ENCODE data around the gene AKR1C4. TPM values are rescaled to one million over a fixed set of nuclear protein-coding genes. Genes with fewer than 3 reads are reported as not detected.

Gene AKR1C4
- total and polyA plus RNA-seq, 2 of the 8 experiments (the other 6 are each of a cell fraction or from before 2014, with no cell fraction given), result not detected

- no peak overlapping the region for H3K56ac ChIP-seq (replicated peaks; ENCODE audit: insufficient read length, low read depth, low read length)
- no peak overlapping the region for H3K27ac ChIP-seq (ENCODE audit: low read depth, low read length)
- FAIRE-seq (no peak), DNase-seq (ENCODE audit: low read depth in 1 of 2, low spot score in 2 of 2) (no peak)
- no peak overlapping the region for H3K23ac ChIP-seq (ENCODE audit: insufficient read length)
- H3K18ac ChIP-seq (ENCODE audit: extremely low read depth, low read length), result no peak overlapping the region
- H2BK5ac ChIP-seq (ENCODE audit: low read depth, low read length), result no peak overlapping the region
- H4K20me1 ChIP-seq (replicated peaks in 1 of 2; ENCODE audit: control insufficient read depth in 1 of 2, insufficient read depth in 2 of 2, low read length in 2 of 2), result no peaks in the 10 kb centered on the region
- H4K8ac ChIP-seq (ENCODE audit: extremely low read depth, insufficient read depth, low read length), result no peak overlapping the region
- H2BK15ac ChIP-seq (ENCODE audit: low read length), result no peak overlapping the region
- no peaks in the 10 kb centered on the region for H3K79me2 ChIP-seq (ENCODE audit: control insufficient read depth in 1 of 2, insufficient read depth in 2 of 2, low read length in 2 of 2)
- no peak overlapping the region for H4K91ac ChIP-seq (replicated peaks; ENCODE audit: insufficient read length, low read length)
- no peaks in the 10 kb centered on the region for H3K9me3 ChIP-seq (ENCODE audit: insufficient read depth in 2 of 2, low read depth in 1 of 2, low read length in 1 of 2)
- H3K79me1 ChIP-seq (ENCODE audit: low read depth, low read length), result no peaks in the 10 kb centered on the region
- no peaks in the 10 kb centered on the region for H3K27me3 ChIP-seq (replicated peaks in 1 of 4; ENCODE audit: control insufficient read depth in 3 of 4, extremely low read depth in 1 of 4, insufficient read depth in 3 of 4, low read length in 3 of 4)
- no peaks in the 10 kb centered on the region for H3K36me3 ChIP-seq (ENCODE audit: control insufficient read depth in 2 of 4, insufficient read depth in 4 of 4, low read length in 3 of 4)
- no peak overlapping the region for H3K9ac ChIP-seq (replicated peaks in 1 of 4; ENCODE audit: extremely low read depth in 1 of 4, low read depth in 3 of 4, low read length in 3 of 4)
- no peak overlapping the region for H3K4ac ChIP-seq (replicated peaks; ENCODE audit: insufficient read length, low read depth, low read length)
- H3K23me2 ChIP-seq (ENCODE audit: low read depth, low read length), result no peaks in the 10 kb centered on the region
- ChIA-PET POLR2A (ENCODE audit: partially characterized antibody) (no interaction called here), CTCF (ENCODE audit: partially characterized antibody) (interaction anchor here (0.7 to 1.2 kb wide), 2 partner anchors 64 to 253 kb away, joined by 3 to 4 read pairs; no protein-coding TSS in a partner anchor)
- no peak overlapping the region for H4K5ac ChIP-seq (ENCODE audit: insufficient read length, low read depth, low read length)
- H2BK12ac ChIP-seq (ENCODE audit: low read depth, low read length), result no peak overlapping the region
- H3K4me1 ChIP-seq (replicated peaks in 1 of 4; ENCODE audit: control insufficient read depth in 3 of 4, insufficient read depth in 4 of 4, low read length in 3 of 4), result no peaks in the 10 kb centered on the region
- no peak overlapping the region for H2BK20ac ChIP-seq (ENCODE audit: low read length)
- H3K4me3 ChIP-seq (ENCODE audit: extremely low read depth in 1 of 4, insufficient read depth in 2 of 4, low read depth in 3 of 4, low read length in 4 of 4), result no peak overlapping the region
- no peak overlapping the region for H2BK120ac ChIP-seq (replicated peaks; ENCODE audit: low read depth, low read length)
- WGBS, 2 experiments (ENCODE audit: extremely low coverage in 1 of 2, insufficient coverage in 1 of 2, insufficient read length in 1 of 2, insufficient replicate concordance in 2 of 2, low coverage in 1 of 2, low lambda C conversion rate in 2 of 2, missing lambda C conversion rate in 1 of 2), result 88% methylated on average over 6 of the region's 6 CpGs; no CpG with 5 or more reads in 1 of the 2 experiments
- no peak overlapping the region for H2AK5ac ChIP-seq (ENCODE audit: low read depth, low read length)
- no peak overlapping the region for H3K14ac ChIP-seq (ENCODE audit: insufficient read length)
- H3K4me2 ChIP-seq (ENCODE audit: insufficient read depth in 1 of 2, low read depth in 2 of 2, low read length in 2 of 2), result no peak overlapping the region
- H2AFZ ChIP-seq (ENCODE audit: low read length), result no peak overlapping the region
- TF ChIP-seq USF2 (IDR thresholded peaks at IDR 0.05; ENCODE audit: low read length) (no peak), SIRT6 (IDR thresholded peaks at IDR 0.05; ENCODE audit: low read length) (no peak), RNF2 (IDR thresholded peaks at IDR 0.05; ENCODE audit: borderline replicate concordance, low read depth, low read length, missing control alignments, poor library complexity, severe bottlenecking) (no peak), SIN3A (conservative IDR thresholded peaks at IDR 0.05 in 1 of 2, IDR thresholded peaks at IDR 0.05 in 1 of 2; ENCODE audit: low read depth in 1 of 2, low read length in 2 of 2) (no peak), TBP (IDR thresholded peaks at IDR 0.05; ENCODE audit: low read depth, low read length) (no peak), ATF2 (IDR thresholded peaks at IDR 0.05; ENCODE audit: low read length) (no peak), MAX (IDR thresholded peaks at IDR 0.05) (no peak), ATF3 (IDR thresholded peaks at IDR 0.05; ENCODE audit: insufficient read depth, low read depth, low read length) (no peak)
Measured at GRCh38 chr10:5234106-5234860, 37.6 kb downstream of the AKR1C4 start.

All from H1 (cell line).